Right lobe of liver (tissue), 4 donors: ENCODE measurements around the gene C6orf136.
"Not testable (repeated sequence)": the region's sequence is repeated elsewhere in the genome, so short reads cannot be mapped to it uniquely, and the experiment has no call there.

Experiments
- CTCF ChIP-seq, 4 donors: fragments of 200-600 bp in 3 of 4; fragments of 450-650 bp in 1 of 4; IDR thresholded peaks; one replicate each; pipeline versions ENCODE4 v1.5.1 to v1.8.0; 2016 to 2022; ENCODE audit warnings: antibody characterized with exemption in 4 of 4, mild to moderate bottlenecking in 2 of 4
- POLR2A ChIP-seq: fragments of 450-650 bp; IDR thresholded peaks from one replicate; pipeline ENCODE4 v1.6.1; 2017; ENCODE audit warnings: antibody characterized with exemption, mild to moderate bottlenecking
- donor health status: DM: no; HTN: no; CAD: no.
- donor health status: DM: no; HTN: no; CAD: no.
- donor health status: DM: no; HTN: yes; CAD: no.

- TF ChIP-seq CTCF (IDR thresholded peaks at IDR 0.05); POLR2A: not testable (repeated sequence)
Measured at GRCh38 chr6:30657922-30658321, 11.0 kb downstream of the C6orf136 start.
